K562 (cell line): Measurements from ENCODE around the gene FUT4. TPM values are rescaled to one million over a fixed set of nuclear protein-coding genes. Genes with fewer than 3 reads are reported as not detected.
A peak's percentile ranks its signal among the peaks of the same experiment; 100 is the strongest.

ENCODE experiments used
- ATAC-seq: fragments of 200-7000 bp; cut with Tn5 transposase; 3 replicates; pipeline ENCODE4 v1.9.1; 2020; ENCODE audit warnings: moderate library complexity
- BruUV-seq: library from RNA; stranded (reverse); fragments of 400-500 nt; replicated peaks from 2 replicates; lab custom pipeline; 2021; lab: Mats Ljungman, UMichigan
- CTCF ChIA-PET: fragments of 300-600 bp; formaldehyde crosslinking; extraction: SDS; loops from one replicate; lab custom pipeline; 2021; ENCODE audit warnings: low intra/inter-chr PET ratio; lab: Yijun Ruan, JAX
- POLR2A ChIA-PET: fragments of 300-600, 350-650 bp; sonication (Branson Sonifier 250); formaldehyde crosslinking; extraction: SDS; loops from one replicate; lab custom pipeline; 2021; ENCODE audit warnings: antibody characterized with exemption, inconsistent platforms; lab: Yijun Ruan, JAX
- DNase-seq, 4 experiments: peaks; one replicate each; pipeline versions ENCODE4 v3.0.0 to v3.0.0-alpha.2; 2011 to 2018; ENCODE audit warnings: low spot score in 3 of 4, mixed read lengths in 3 of 4; ENCODE audit errors: extremely low read depth in 1 of 4
- FAIRE-seq: peaks from 2 replicates; lab custom pipeline; 2011; peaks lifted over from hg19 to GRCh38; lab: Jason Lieb, UNC
- H2AFZ ChIP-seq: 2 replicates; pipeline ENCODE4 v1.6.0; 2011; ENCODE audit warnings: low read depth, low read length, control low read depth, inconsistent platforms
- H3K27ac ChIP-seq: fragments of 200-600 bp; 3 replicates; pipeline ENCODE4 v1.8.0; 2011; ENCODE audit warnings: low read depth, mild to moderate bottlenecking, control low read depth, inconsistent platforms, low read length, moderate library complexity, mixed read lengths; ENCODE audit errors: extremely low read depth
- H3K27me3 ChIP-seq, 2 experiments: fragments of 300-600 bp in 1 of 2; 2 replicates in 1 of 2; 3 replicates in 1 of 2; pipeline versions ENCODE4 v1.6.0 to v1.8.0; 2011; ENCODE audit warnings: inconsistent platforms in 2 of 2, low read length in 2 of 2, mild to moderate bottlenecking in 1 of 2, mixed read lengths in 1 of 2, moderate library complexity in 1 of 2; ENCODE audit not compliant: control insufficient read depth in 2 of 2, insufficient read depth in 2 of 2
- H3K36me3 ChIP-seq: fragments of 300-600 bp; 3 replicates; pipeline ENCODE4 v1.8.0; 2011; ENCODE audit warnings: mild to moderate bottlenecking, low read length, inconsistent platforms; ENCODE audit not compliant: control insufficient read depth, insufficient read depth
- H3K4me1 ChIP-seq, 2 experiments: fragments of 200-600 bp in 1 of 2; replicated peaks in 1 of 2; 2 replicates in 1 of 2; 3 replicates in 1 of 2; pipeline versions ENCODE4 v1.5.1 to v1.8.0; 2011; ENCODE audit warnings: inconsistent platforms in 2 of 2, low read length in 2 of 2, mild to moderate bottlenecking in 1 of 2, mixed read lengths in 1 of 2, moderate library complexity in 1 of 2; ENCODE audit not compliant: control insufficient read depth in 2 of 2, insufficient read depth in 2 of 2
- H3K4me2 ChIP-seq: 2 replicates; pipeline ENCODE4 v1.6.1; 2011; ENCODE audit warnings: low read length, control low read depth, inconsistent platforms, mixed read lengths; ENCODE audit not compliant: insufficient read depth
- H3K4me3 ChIP-seq: fragments of 200-600 bp; sonication (generic), shearing (Covaris generic); 2 replicates; pipeline ENCODE4 v1.5.1; 2016; ENCODE audit warnings: control low read depth, inconsistent platforms
- H3K79me2 ChIP-seq: fragments of 200-600 bp; 3 replicates; pipeline ENCODE4 v1.8.0; 2011; ENCODE audit warnings: low read length, inconsistent platforms; ENCODE audit not compliant: control insufficient read depth, insufficient read depth
- H3K9ac ChIP-seq, 2 experiments: 2 replicates each; pipeline versions ENCODE4 v1.6.0 to v1.6.1; 2011; ENCODE audit warnings: low read depth in 2 of 2, low read length in 2 of 2, control low read depth in 1 of 2, inconsistent platforms in 1 of 2, mild to moderate bottlenecking in 1 of 2, mixed read lengths in 1 of 2; ENCODE audit not compliant: insufficient read depth in 1 of 2
- H3K9me1 ChIP-seq: one replicate; pipeline ENCODE4 v1.6.0; 2011; ENCODE audit warnings: inconsistent platforms, mild to moderate bottlenecking, low read length, moderate library complexity; ENCODE audit not compliant: control insufficient read depth, insufficient read depth
- H3K9me3 ChIP-seq: replicated peaks from 2 replicates; pipeline ENCODE4 v1.5.1; 2011; ENCODE audit warnings: low read depth, low read length, inconsistent platforms; ENCODE audit not compliant: control insufficient read depth, insufficient read depth
- H4K20me1 ChIP-seq: replicated peaks from 2 replicates; pipeline ENCODE4 v1.6.1; 2011; ENCODE audit warnings: low read length, inconsistent platforms, mixed read lengths; ENCODE audit not compliant: control insufficient read depth, insufficient read depth
- NELFE ChIP-seq: IDR thresholded peaks from 2 replicates; pipeline ENCODE4 v1.6.1; 2011; ENCODE audit warnings: mild to moderate bottlenecking; ENCODE audit not compliant: insufficient read depth, insufficient read length
- WGBS: fragments of 100-300 bp; shearing (Covaris generic); methylation state at CpG from one replicate; pipeline ENCODE4 v1.1.6; 2016; ENCODE audit warnings: low coverage, mixed read lengths; ENCODE audit not compliant: insufficient coverage; ENCODE audit errors: missing lambda C conversion rate; 5-methylcytosine and 5-hydroxymethylcytosine counted together
- in situ Hi-C: fragments of 300-500 bp; cut with MboI; formaldehyde crosslinking; loops from 4 replicates; pipeline ENCODE4 v1.15.0; 2018; ENCODE audit warnings: inconsistent platforms, mixed read lengths
- intact Hi-C: fragments of 100-400 bp; cut with micrococcal nuclease; formaldehyde crosslinking; loops from 2 replicates; pipeline ENCODE4 v1.14.2; 2022
- polyA plus RNA-seq, 8 experiments: library from polyadenylated mRNA; depleted of rRNA in 4 of 8; stranded (reverse) in 5 of 8; unstranded in 3 of 8; fragments of >200 nt; fragmentation: Nextera tagmentation in 2 of 8; fragmentation: Illumina TruSeq in 1 of 8; extraction: Ambion mirVana in 2 of 8; extraction: Trizol in 1 of 8; gene quantifications; 2 replicates each; pipeline versions ENCODE4 v1.2.1 to v1.2.3, GENCODE V29; 2011 to 2014; ENCODE audit warnings: inconsistent platforms in 1 of 8, missing spikeins in 1 of 8
- total RNA-seq, 7 experiments: library from RNA; depleted of rRNA in 6 of 7; stranded (reverse); fragments of >200 nt in 6 of 7; fragmentation: Illumina TruSeq in 2 of 7; extraction: Trizol in 2 of 7; gene quantifications; 2 replicates each; pipeline versions ENCODE4 v1.2.1 to v1.2.3, GENCODE V29; 2011 to 2021; ENCODE audit warnings: low replicate concordance in 1 of 7
- TF ChIP-seq, protein P1 (sequence below): fragments of 450-650 bp; formaldehyde crosslinking; IDR thresholded peaks from 2 replicates; pipeline ENCODE4 v1.4.0; 2022; ENCODE audit warnings: missing genetic modification characterization
- TF ChIP-seq, protein P2 (sequence below): IDR thresholded peaks from 2 replicates; pipeline ENCODE4 v1.6.1; 2016; ENCODE audit warnings: missing genetic modification characterization, missing compliant biosample characterization

FUT4 gene
- total and polyA plus RNA-seq, 9 of the 15 experiments (the other 6 are each of a cell fraction or from before 2014, with no cell fraction given), result 1.1 to 8.9 (median 5.5) TPM

DNA sequence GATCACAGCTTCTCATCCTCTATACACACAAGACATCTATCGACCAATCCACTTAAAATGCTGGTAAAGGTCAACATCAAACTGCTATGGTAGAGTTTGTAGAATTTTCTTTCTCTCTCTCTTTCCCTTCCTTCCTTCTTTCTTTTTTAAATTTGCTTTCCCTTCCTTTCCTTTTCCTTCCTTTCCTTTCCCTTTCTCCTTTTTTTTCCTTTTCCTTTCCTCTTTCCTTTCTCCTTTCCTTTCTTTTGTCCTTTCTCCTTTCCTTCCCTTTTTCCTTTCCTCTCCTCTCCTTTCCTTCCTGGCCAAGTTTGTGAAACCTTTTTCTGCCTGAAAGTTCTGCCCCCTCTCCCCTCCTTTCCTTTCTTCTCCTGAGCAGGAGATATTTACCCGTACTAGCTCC is 28.3 kb upstream of the FUT4 start:
- BruUV-seq, result no TSS peak
- in situ Hi-C loops (no loop called here), intact Hi-C loops (no loop called here)
- Histone ChIP-seq H3K27ac (no peak overlapping the region), H3K4me2 (no peak overlapping the region), H3K4me3 (no peak overlapping the region), H3K9me1 (no peaks in the 10 kb centered on the region), H3K27me3 (peaks cover 2 to 4% of the 10 kb centered on the region in 2 experiments; a peak in 2 of 5 replicates), H4K20me1 (no peaks in the 10 kb centered on the region), H3K36me3 (no peaks in the 10 kb centered on the region), H3K9ac (no peak overlapping the region), H3K9me3 (no peaks in the 10 kb centered on the region), H2AFZ (no peak overlapping the region), H3K79me2 (no peaks in the 10 kb centered on the region), H3K4me1 (peaks cover 0 to 7% of the 10 kb centered on the region in 2 experiments; a peak in 2 of 5 replicates)
- DNase-seq (no peak), ATAC-seq (no peak), FAIRE-seq (no peak)
- ChIA-PET POLR2A (no interaction called here), CTCF (no interaction called here)
- 9% methylated on average over 1 of the region's 2 CpGs for WGBS
- no peak for TF ChIP-seq NELFE
- TF ChIP-seq, protein P1, sequence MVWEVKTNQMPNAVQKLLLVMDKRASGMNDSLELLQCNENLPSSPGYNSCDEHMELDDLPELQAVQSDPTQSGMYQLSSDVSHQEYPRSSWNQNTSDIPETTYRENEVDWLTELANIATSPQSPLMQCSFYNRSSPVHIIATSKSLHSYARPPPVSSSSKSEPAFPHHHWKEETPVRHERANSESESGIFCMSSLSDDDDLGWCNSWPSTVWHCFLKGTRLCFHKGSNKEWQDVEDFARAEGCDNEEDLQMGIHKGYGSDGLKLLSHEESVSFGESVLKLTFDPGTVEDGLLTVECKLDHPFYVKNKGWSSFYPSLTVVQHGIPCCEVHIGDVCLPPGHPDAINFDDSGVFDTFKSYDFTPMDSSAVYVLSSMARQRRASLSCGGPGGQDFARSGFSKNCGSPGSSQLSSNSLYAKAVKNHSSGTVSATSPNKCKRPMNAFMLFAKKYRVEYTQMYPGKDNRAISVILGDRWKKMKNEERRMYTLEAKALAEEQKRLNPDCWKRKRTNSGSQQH, result 0 out of 2 replicates have a peak, but pooled peaks have one; percentile 34
- TF ChIP-seq, protein P2, sequence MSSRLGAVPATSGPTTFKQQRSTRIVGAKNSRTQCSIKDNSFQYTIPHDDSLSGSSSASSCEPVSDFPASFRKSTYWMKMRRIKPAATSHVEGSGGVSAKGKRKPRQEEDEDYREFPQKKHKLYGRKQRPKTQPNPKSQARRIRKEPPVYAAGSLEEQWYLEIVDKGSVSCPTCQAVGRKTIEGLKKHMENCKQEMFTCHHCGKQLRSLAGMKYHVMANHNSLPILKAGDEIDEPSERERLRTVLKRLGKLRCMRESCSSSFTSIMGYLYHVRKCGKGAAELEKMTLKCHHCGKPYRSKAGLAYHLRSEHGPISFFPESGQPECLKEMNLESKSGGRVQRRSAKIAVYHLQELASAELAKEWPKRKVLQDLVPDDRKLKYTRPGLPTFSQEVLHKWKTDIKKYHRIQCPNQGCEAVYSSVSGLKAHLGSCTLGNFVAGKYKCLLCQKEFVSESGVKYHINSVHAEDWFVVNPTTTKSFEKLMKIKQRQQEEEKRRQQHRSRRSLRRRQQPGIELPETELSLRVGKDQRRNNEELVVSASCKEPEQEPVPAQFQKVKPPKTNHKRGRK (tag), result peak; percentile 63; the same call in 1 of the 2 replicates
